ENCODE data around the gene MYO7A. TPM values are rescaled to one million over a fixed set of nuclear protein-coding genes. Genes with fewer than 3 reads are reported as not detected.

Gene MYO7A
- total RNA-seq, 1 experiment from 2014 or later = 2.5 TPM

GRCh38 chr11:77182542-77183430 lies 54.7 kb downstream of the MYO7A start:
- Mint-ChIP-seq H3K4me3 (no peak overlapping the region), H3K4me1 (peaks cover 3% of the 10 kb centered on the region), H3K27me3 (ENCODE audit: low read depth) (no peaks in the 10 kb centered on the region), H3K27ac (peak overlapping the region; percentile 21; the same call in 1 of the 2 replicates), H3K36me3 (no peaks in the 10 kb centered on the region; the same call in 1 of the 2 replicates), H3K9me3 (peaks cover 4% of the 10 kb centered on the region)
- ChIA-PET CTCF (interaction anchor here (2.1 to 4.6 kb wide), 2 partner anchors 56 to 92 kb away, joined by 8 to 25 read pairs; partner anchors contain the start of gene MYO7A), POLR2A (no interaction called here)
- TF ChIP-seq ZNF219 (CRISPR knock-in tag; IDR thresholded peaks at IDR 0.05; ENCODE audit: borderline replicate concordance) (no peak), E2F5 (CRISPR knock-in tag; IDR thresholded peaks at IDR 0.05) (no peak), HMGXB4 (CRISPR knock-in tag; IDR thresholded peaks at IDR 0.05) (no peak), NR2C2 (CRISPR knock-in tag; IDR thresholded peaks at IDR 0.05) (no peak), ATF6 (CRISPR knock-in tag; IDR thresholded peaks at IDR 0.05) (no peak), ZNF396 (CRISPR knock-in tag; IDR thresholded peaks at IDR 0.05; ENCODE audit: borderline replicate concordance) (no peak), ZNF416 (CRISPR knock-in tag; IDR thresholded peaks at IDR 0.05) (no peak), ATF2 (CRISPR knock-in tag; IDR thresholded peaks at IDR 0.05; ENCODE audit: borderline replicate concordance, low read depth) (no peak), NR1H2 (CRISPR knock-in tag; IDR thresholded peaks at IDR 0.05) (no peak), GABPB1 (CRISPR knock-in tag; IDR thresholded peaks at IDR 0.05) (no peak), FOXP4 (CRISPR knock-in tag; IDR thresholded peaks at IDR 0.05) (no peak), SMAD3 (CRISPR knock-in tag; IDR thresholded peaks at IDR 0.05; ENCODE audit: borderline replicate concordance) (no peak), ZNF671 (CRISPR knock-in tag; IDR thresholded peaks at IDR 0.05) (no peak), MXD4 (CRISPR knock-in tag; IDR thresholded peaks at IDR 0.05; ENCODE audit: borderline replicate concordance) (no peak), TP53 (CRISPR knock-in tag; IDR thresholded peaks at IDR 0.05) (no peak)
- DNase-seq (ENCODE audit: low spot score) (no peak), ATAC-seq (no peak)

GRCh38 chr11:77183431-77183984 lies 55.5 kb downstream of the MYO7A start:
- ATAC-seq = no peak
- no peak overlapping the region for H3K4me3 Mint-ChIP-seq
- no peak for TF ChIP-seq CDX4 (CRISPR knock-in tag; IDR thresholded peaks at IDR 0.05; ENCODE audit: borderline replicate concordance)
- no peak for TF ChIP-seq FOXK1 (CRISPR knock-in tag; IDR thresholded peaks at IDR 0.05)
- TF ChIP-seq ATF1 (CRISPR knock-in tag; IDR thresholded peaks at IDR 0.05) = no peak
- TF ChIP-seq ZNF425 (CRISPR knock-in tag; conservative IDR thresholded peaks at IDR 0.05) = no peak
- TF ChIP-seq ZSCAN18 (CRISPR knock-in tag; IDR thresholded peaks at IDR 0.05) = no peak
- no peak overlapping the region for H3K27ac Mint-ChIP-seq
- no peaks in the 10 kb centered on the region for H3K27me3 Mint-ChIP-seq (ENCODE audit: low read depth)
- H3K4me1 Mint-ChIP-seq = peaks cover 7% of the 10 kb centered on the region
- H3K36me3 Mint-ChIP-seq = no peaks in the 10 kb centered on the region; the same call in 1 of the 2 replicates
- DNase-seq (ENCODE audit: low spot score) = no peak
- ChIA-PET CTCF (interaction anchor here (2.1 to 4.6 kb wide), 2 partner anchors 56 to 92 kb away, joined by 8 to 25 read pairs; partner anchors contain the start of gene MYO7A), POLR2A (no interaction called here)
- peaks cover under 1% of the 10 kb centered on the region for H3K9me3 Mint-ChIP-seq
